Measurements from ENCODE around the gene ENOX1. TPM values are rescaled to one million over a fixed set of nuclear protein-coding genes. Genes with fewer than 3 reads are reported as not detected.

ENOX1 gene
- total and polyA plus RNA-seq, 2 of the 8 experiments (the other 6 are each of a cell fraction or from before 2014, with no cell fraction given), result 0.23 to 0.37 TPM

DNA sequence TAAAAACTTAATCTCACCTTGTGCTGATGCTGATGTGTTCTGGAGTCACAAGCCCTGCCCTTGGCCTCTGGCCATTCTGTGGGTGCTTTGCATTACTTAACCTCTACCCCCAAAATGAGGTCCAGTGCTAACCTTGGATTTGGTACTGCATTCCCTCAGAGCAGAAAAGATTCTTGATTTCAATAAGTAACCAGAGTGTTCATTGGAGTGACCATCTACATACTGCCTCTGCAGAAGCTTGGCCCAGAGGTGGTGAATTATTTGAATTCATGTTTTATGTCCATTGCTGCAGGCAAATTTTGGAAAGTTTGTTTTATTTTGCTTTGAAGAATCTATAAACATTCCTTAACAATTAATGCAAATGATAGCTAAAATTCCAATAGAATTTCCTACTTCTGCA lies 7.6 kb upstream of the ENOX1 start:
- DNase-seq (ENCODE audit: low read depth in 1 of 2, low spot score in 2 of 2) (no peak), FAIRE-seq (no peak)
- H3K9ac ChIP-seq (replicated peaks in 1 of 4; ENCODE audit: extremely low read depth in 1 of 4, low read depth in 3 of 4, low read length in 3 of 4), result no peak overlapping the region
- ChIA-PET CTCF (ENCODE audit: partially characterized antibody) (no interaction called here), POLR2A (ENCODE audit: partially characterized antibody) (no interaction called here)
- H3K79me1 ChIP-seq (ENCODE audit: low read depth, low read length), result no peaks in the 10 kb centered on the region
- no peaks in the 10 kb centered on the region for H3K36me3 ChIP-seq (ENCODE audit: control insufficient read depth in 2 of 4, insufficient read depth in 4 of 4, low read length in 3 of 4)
- H3K18ac ChIP-seq (ENCODE audit: extremely low read depth, low read length), result no peak overlapping the region
- no peak overlapping the region for H4K5ac ChIP-seq (ENCODE audit: insufficient read length, low read depth, low read length)
- H2AFZ ChIP-seq (ENCODE audit: low read length), result no peak overlapping the region
- no peaks in the 10 kb centered on the region for H3K9me3 ChIP-seq (ENCODE audit: insufficient read depth in 2 of 2, low read depth in 1 of 2, low read length in 1 of 2)
- no peak overlapping the region for H4K8ac ChIP-seq (ENCODE audit: extremely low read depth, insufficient read depth, low read length)
- no peak overlapping the region for H4K91ac ChIP-seq (replicated peaks; ENCODE audit: insufficient read length, low read length)
- TF ChIP-seq BACH1 (IDR thresholded peaks at IDR 0.05; ENCODE audit: low read length), result no peak
- TF ChIP-seq HDAC2 (IDR thresholded peaks at IDR 0.05; ENCODE audit: borderline replicate concordance in 1 of 2, low read depth in 2 of 2, low read length in 2 of 2), result no peak
- no peak for TF ChIP-seq POLR2A (IDR thresholded peaks at IDR 0.05; ENCODE audit: control extremely low read depth in 1 of 2, low read depth in 2 of 2, low read length in 2 of 2)
- TF ChIP-seq EGR1 (IDR thresholded peaks at IDR 0.05; ENCODE audit: borderline replicate concordance, low read depth, low read length), result no peak
- TF ChIP-seq SUZ12 (IDR thresholded peaks at IDR 0.05; ENCODE audit: low read length), result no peak
- no peak for TF ChIP-seq SRF (IDR thresholded peaks at IDR 0.05; ENCODE audit: low read depth, low read length)
- TF ChIP-seq CREB1 (IDR thresholded peaks at IDR 0.05), result no peak
- H2BK20ac ChIP-seq (ENCODE audit: low read length), result no peak overlapping the region
- H3K23me2 ChIP-seq (ENCODE audit: low read depth, low read length), result no peaks in the 10 kb centered on the region
- no peak overlapping the region for H2AK5ac ChIP-seq (ENCODE audit: low read depth, low read length)
- no peak overlapping the region for H2BK120ac ChIP-seq (replicated peaks; ENCODE audit: low read depth, low read length)
- no peak overlapping the region for H2BK5ac ChIP-seq (ENCODE audit: low read depth, low read length)
- no peak overlapping the region for H3K4me3 ChIP-seq (ENCODE audit: extremely low read depth in 1 of 4, insufficient read depth in 2 of 4, low read depth in 3 of 4, low read length in 4 of 4)
- no peak overlapping the region for H2BK12ac ChIP-seq (ENCODE audit: low read depth, low read length)
- H3K4ac ChIP-seq (replicated peaks; ENCODE audit: insufficient read length, low read depth, low read length), result no peak overlapping the region
- H3K4me2 ChIP-seq (ENCODE audit: insufficient read depth in 1 of 2, low read depth in 2 of 2, low read length in 2 of 2), result no peak overlapping the region
- no peaks in the 10 kb centered on the region; a peak in 1 of 7 replicates for H3K27me3 ChIP-seq (replicated peaks in 1 of 4; ENCODE audit: control insufficient read depth in 3 of 4, extremely low read depth in 1 of 4, insufficient read depth in 3 of 4, low read length in 3 of 4)
- no peaks in the 10 kb centered on the region for H4K20me1 ChIP-seq (replicated peaks in 1 of 2; ENCODE audit: control insufficient read depth in 1 of 2, insufficient read depth in 2 of 2, low read length in 2 of 2)
- H3K23ac ChIP-seq (ENCODE audit: insufficient read length), result no peak overlapping the region
- H3K56ac ChIP-seq (replicated peaks; ENCODE audit: insufficient read length, low read depth, low read length), result no peak overlapping the region
- no peak overlapping the region for H2BK15ac ChIP-seq (ENCODE audit: low read length)
- H3K27ac ChIP-seq (ENCODE audit: low read depth, low read length), result no peak overlapping the region
- no peak overlapping the region for H3K14ac ChIP-seq (ENCODE audit: insufficient read length)
- H3K79me2 ChIP-seq (ENCODE audit: control insufficient read depth in 1 of 2, insufficient read depth in 2 of 2, low read length in 2 of 2), result no peaks in the 10 kb centered on the region
- H3K4me1 ChIP-seq (replicated peaks in 1 of 4; ENCODE audit: control insufficient read depth in 3 of 4, insufficient read depth in 4 of 4, low read length in 3 of 4), result no peaks in the 10 kb centered on the region

Measured in H1 (cell line).